H1 (cell line): ENCODE data around the gene BCAS3. TPM values are rescaled to one million over a fixed set of nuclear protein-coding genes. Genes with fewer than 3 reads are reported as not detected.

Source experiments
- CTCF ChIA-PET: fragments of 300-600 bp; sonication (Branson Sonifier 250); formaldehyde crosslinking; loops from one replicate; lab custom pipeline; 2021; ENCODE audit not compliant: partially characterized antibody; lab: Charles Lee
- POLR2A ChIA-PET: fragments of 300-600 bp; sonication (Branson Sonifier 250); formaldehyde crosslinking; loops from one replicate; lab custom pipeline; 2021; ENCODE audit warnings: inconsistent platforms; ENCODE audit not compliant: partially characterized antibody; lab: Charles Lee
- DNase-seq, 2 experiments: peaks; one replicate each; pipeline versions ENCODE4 v3.0.0 to v3.0.0-alpha.2; 2010 to 2022; ENCODE audit warnings: low spot score in 2 of 2, low read depth in 1 of 2, mixed read lengths in 1 of 2
- FAIRE-seq: peaks from 2 replicates; lab custom pipeline; 2011; peaks lifted over from hg19 to GRCh38; lab: Jason Lieb, UNC
- H2AFZ ChIP-seq: 2 replicates; pipeline ENCODE4 v1.8.1; 2012; ENCODE audit warnings: low read length, inconsistent platforms
- H2AK5ac ChIP-seq: 2 replicates; pipeline ENCODE4 v1.6.1; 2013; ENCODE audit warnings: low read depth, low read length
- H2BK120ac ChIP-seq: replicated peaks from 2 replicates; pipeline ENCODE3; 2013; ENCODE audit warnings: low read depth, low read length, inconsistent platforms
- H2BK12ac ChIP-seq: 2 replicates; pipeline ENCODE4 v1.6.1; 2013; ENCODE audit warnings: low read depth, low read length
- H2BK15ac ChIP-seq: 2 replicates; pipeline ENCODE4 v1.6.1; 2013; ENCODE audit warnings: low read length
- H2BK20ac ChIP-seq: 2 replicates; pipeline ENCODE4 v1.6.1; 2013; ENCODE audit warnings: low read length
- H2BK5ac ChIP-seq: 2 replicates; pipeline ENCODE4 v1.6.1; 2013; ENCODE audit warnings: low read depth, low read length
- H3K14ac ChIP-seq: 2 replicates; pipeline ENCODE4 v1.6.1; 2013; ENCODE audit warnings: inconsistent platforms; ENCODE audit not compliant: insufficient read length
- H3K18ac ChIP-seq: 2 replicates; pipeline ENCODE4 v1.6.1; 2013; ENCODE audit warnings: low read length; ENCODE audit errors: extremely low read depth
- H3K23ac ChIP-seq: 2 replicates; pipeline ENCODE4 v1.6.1; 2013; ENCODE audit warnings: inconsistent platforms; ENCODE audit not compliant: insufficient read length
- H3K23me2 ChIP-seq: 2 replicates; pipeline ENCODE4 v1.6.1; 2013; ENCODE audit warnings: low read depth, low read length
- H3K27ac ChIP-seq: 2 replicates; pipeline ENCODE4 v1.6.1; 2011; ENCODE audit warnings: low read depth, low read length, inconsistent platforms
- H3K27me3 ChIP-seq, 4 experiments: replicated peaks in 1 of 4; 1 replicate in 1 of 4; 2 replicates in 3 of 4; pipeline versions ENCODE4 v1.6.1 to v1.8.1; 2011 to 2013; ENCODE audit warnings: low read length in 3 of 4, mild to moderate bottlenecking in 3 of 4, inconsistent platforms in 2 of 4, mixed read lengths in 2 of 4, moderate library complexity in 1 of 4; ENCODE audit not compliant: control insufficient read depth in 3 of 4, insufficient read depth in 3 of 4; ENCODE audit errors: extremely low read depth in 1 of 4
- H3K36me3 ChIP-seq, 4 experiments: 2 replicates each; pipeline versions ENCODE4 v1.6.1 to v1.8.1; 2011 to 2013; ENCODE audit warnings: mild to moderate bottlenecking in 4 of 4, low read length in 3 of 4, moderate library complexity in 2 of 4, control low read depth in 1 of 4, inconsistent platforms in 1 of 4; ENCODE audit not compliant: insufficient read depth in 4 of 4, control insufficient read depth in 2 of 4
- H3K4ac ChIP-seq: replicated peaks from 2 replicates; pipeline ENCODE3; 2013; ENCODE audit warnings: low read length, low read depth, mixed read lengths, inconsistent platforms; ENCODE audit not compliant: insufficient read length
- H3K4me1 ChIP-seq, 4 experiments: replicated peaks in 1 of 4; 1 replicate in 1 of 4; 2 replicates in 3 of 4; pipeline versions ENCODE4 v1.6.1 to v1.8.1; 2011 to 2013; ENCODE audit warnings: low read length in 3 of 4, inconsistent platforms in 2 of 4, mixed read lengths in 1 of 4; ENCODE audit not compliant: insufficient read depth in 4 of 4, control insufficient read depth in 3 of 4
- H3K4me2 ChIP-seq, 2 experiments: 2 replicates each; pipeline versions ENCODE4 v1.6.1 to v1.8.1; 2011 to 2013; ENCODE audit warnings: low read depth in 2 of 2, low read length in 2 of 2, control low read depth in 1 of 2, inconsistent platforms in 1 of 2, mild to moderate bottlenecking in 1 of 2; ENCODE audit not compliant: insufficient read depth in 1 of 2
- H3K4me3 ChIP-seq, 4 experiments: fragments of 200-600, 300-600 bp in 1 of 4; sonication (generic), shearing (Covaris generic), sonication (Bioruptor Twin) in 1 of 4; 2 replicates each; pipeline versions ENCODE4 v1.5.1 to v1.8.1; 2011 to 2016; ENCODE audit warnings: low read length in 4 of 4, low read depth in 3 of 4, control low read depth in 2 of 4, inconsistent platforms in 2 of 4, mild to moderate bottlenecking in 2 of 4, mixed read lengths in 1 of 4, moderate library complexity in 1 of 4; ENCODE audit not compliant: insufficient read depth in 2 of 4; ENCODE audit errors: extremely low read depth in 1 of 4
- H3K56ac ChIP-seq: replicated peaks from 2 replicates; pipeline ENCODE3; 2013; ENCODE audit warnings: low read depth, mild to moderate bottlenecking, mixed read lengths, low read length, inconsistent platforms; ENCODE audit not compliant: insufficient read length
- H3K79me1 ChIP-seq: 2 replicates; pipeline ENCODE4 v1.6.1; 2013; ENCODE audit warnings: low read depth, low read length, control low read depth
- H3K79me2 ChIP-seq, 2 experiments: 2 replicates each; pipeline versions ENCODE4 v1.6.1 to v1.8.1; 2012 to 2013; ENCODE audit warnings: low read length in 2 of 2, mild to moderate bottlenecking in 2 of 2, inconsistent platforms in 1 of 2; ENCODE audit not compliant: insufficient read depth in 2 of 2, control insufficient read depth in 1 of 2
- H3K9ac ChIP-seq, 4 experiments: replicated peaks in 1 of 4; 1 replicate in 1 of 4; 2 replicates in 3 of 4; pipeline versions ENCODE4 v1.6.1 to v1.8.1; 2011 to 2013; ENCODE audit warnings: low read depth in 3 of 4, low read length in 3 of 4, control low read depth in 2 of 4, mild to moderate bottlenecking in 2 of 4, moderate library complexity in 2 of 4, inconsistent platforms in 1 of 4; ENCODE audit errors: extremely low read depth in 1 of 4
- H3K9me3 ChIP-seq, 2 experiments: 2 replicates each; pipeline versions ENCODE4 v1.6.1 to v1.8.1; 2012 to 2013; ENCODE audit warnings: mild to moderate bottlenecking in 2 of 2, moderate library complexity in 2 of 2, control low read depth in 1 of 2, inconsistent platforms in 1 of 2, low read depth in 1 of 2, low read length in 1 of 2, mixed read lengths in 1 of 2; ENCODE audit not compliant: insufficient read depth in 2 of 2
- H4K20me1 ChIP-seq, 2 experiments: replicated peaks in 1 of 2; 2 replicates each; pipeline versions ENCODE3 to v1.8.1; 2011 to 2013; ENCODE audit warnings: inconsistent platforms in 2 of 2, low read length in 2 of 2, mild to moderate bottlenecking in 1 of 2; ENCODE audit not compliant: insufficient read depth in 2 of 2, control insufficient read depth in 1 of 2
- H4K5ac ChIP-seq: 2 replicates; pipeline ENCODE4 v1.6.1; 2013; ENCODE audit warnings: low read length, low read depth, mixed read lengths, inconsistent platforms; ENCODE audit not compliant: insufficient read length
- H4K8ac ChIP-seq: 2 replicates; pipeline ENCODE4 v1.8.0; 2013; ENCODE audit warnings: mild to moderate bottlenecking, moderate library complexity, low read length, inconsistent platforms; ENCODE audit not compliant: insufficient read depth; ENCODE audit errors: extremely low read depth
- H4K91ac ChIP-seq: replicated peaks from 2 replicates; pipeline ENCODE3; 2013; ENCODE audit warnings: low read length, mixed read lengths, inconsistent platforms; ENCODE audit not compliant: insufficient read length
- BCL11A ChIP-seq, 2 experiments: IDR thresholded peaks; one replicate each; pipeline ENCODE4 v1.6.1; 2011; ENCODE audit warnings: low read depth in 2 of 2, low read length in 2 of 2, mild to moderate bottlenecking in 2 of 2
- EP300 ChIP-seq, 2 experiments: IDR thresholded peaks; 1 replicate in 1 of 2; 2 replicates in 1 of 2; pipeline ENCODE4 v1.6.1; 2011 to 2012; ENCODE audit warnings: low read depth in 2 of 2, low read length in 2 of 2, mild to moderate bottlenecking in 2 of 2, borderline replicate concordance in 1 of 2, inconsistent platforms in 1 of 2, moderate library complexity in 1 of 2
- GABPA ChIP-seq: IDR thresholded peaks from 2 replicates; pipeline ENCODE4 v1.6.1; 2011; ENCODE audit warnings: mild to moderate bottlenecking, low read length, moderate library complexity, borderline replicate concordance; ENCODE audit not compliant: insufficient read depth
- GTF2F1 ChIP-seq: IDR thresholded peaks from 2 replicates; pipeline ENCODE4 v1.6.1; 2012; ENCODE audit warnings: low read depth, low read length, improper control_type of control experiment, borderline replicate concordance
- HDAC2 ChIP-seq, 2 experiments: fragments of 300-600 bp in 1 of 2; sonication (generic) in 1 of 2; IDR thresholded peaks; 2 replicates each; pipeline ENCODE4 v1.6.1; 2011 to 2012; ENCODE audit warnings: low read depth in 2 of 2, low read length in 2 of 2, mild to moderate bottlenecking in 2 of 2, moderate library complexity in 2 of 2, borderline replicate concordance in 1 of 2, inconsistent platforms in 1 of 2
- NANOG ChIP-seq: IDR thresholded peaks from 2 replicates; pipeline ENCODE4 v1.6.1; 2011; ENCODE audit warnings: low read length, low read depth, mild to moderate bottlenecking, inconsistent platforms; ENCODE audit not compliant: insufficient read depth, poor library complexity, severe bottlenecking
- POLR2AphosphoS5 ChIP-seq: IDR thresholded peaks from 2 replicates; pipeline ENCODE4 v1.6.1; 2011; ENCODE audit warnings: low read depth, low read length
- RBBP5 ChIP-seq: IDR thresholded peaks from 2 replicates; pipeline ENCODE4 v1.7.1; 2012; ENCODE audit warnings: low read depth, mild to moderate bottlenecking, inconsistent platforms, low read length, moderate library complexity, borderline replicate concordance
- SAP30 ChIP-seq: fragments of 300-600 bp; sonication (generic); IDR thresholded peaks from 2 replicates; pipeline ENCODE4 v1.7.1; 2012; ENCODE audit warnings: low read length, moderate library complexity, mild to moderate bottlenecking, inconsistent platforms; ENCODE audit not compliant: insufficient read depth, insufficient replicate concordance
- SIX5 ChIP-seq: IDR thresholded peaks from 2 replicates; pipeline ENCODE4 v1.6.1; 2011; ENCODE audit warnings: mild to moderate bottlenecking, low read depth, low read length
- TAF1 ChIP-seq: IDR thresholded peaks from 2 replicates; pipeline ENCODE4 v1.6.1; 2011; ENCODE audit warnings: mild to moderate bottlenecking, low read depth, low read length
- WGBS, 2 experiments: shearing (Covaris generic) in 1 of 2; methylation state at CpG; one replicate each; pipeline versions ENCODE4 v1.1.6 to v1.1.7; 2013 to 2015; ENCODE audit warnings: low lambda C conversion rate in 2 of 2, mixed read lengths in 2 of 2, inconsistent platforms in 1 of 2, low coverage in 1 of 2, missing lambda C conversion rate in 1 of 2; ENCODE audit not compliant: insufficient replicate concordance in 2 of 2, insufficient coverage in 1 of 2, insufficient read length in 1 of 2; ENCODE audit errors: extremely low coverage in 1 of 2, missing lambda C conversion rate in 1 of 2; 5-methylcytosine and 5-hydroxymethylcytosine counted together
- polyA plus RNA-seq, 7 experiments: library from polyadenylated mRNA; depleted of rRNA in 3 of 7; stranded (reverse) in 5 of 7; unstranded in 2 of 7; fragments of >200 nt in 5 of 7; fragments of 200-250 nt in 2 of 7; gene quantifications; 1 replicate in 5 of 7; 2 replicates in 1 of 7; 4 replicates in 1 of 7; pipeline versions ENCODE4 v1.2.1 to v1.2.3, GENCODE V29; 2011 to 2013; ENCODE audit warnings: missing spikeins in 2 of 7, mixed read lengths in 2 of 7
- total RNA-seq: library from RNA; stranded (reverse); fragmentation: NEBNext Ultra II Directional; extraction: Animal tissue kit (Norgen Biotek cat#: 25700); gene quantifications from 2 replicates; pipeline ENCODE4 v1.2.1, GENCODE V29; 2021

Gene BCAS3
- total and polyA plus RNA-seq, 2 of the 8 experiments (the other 6 are each of a cell fraction or from before 2014, with no cell fraction given): 9.9 to 13.3 TPM

DNA sequence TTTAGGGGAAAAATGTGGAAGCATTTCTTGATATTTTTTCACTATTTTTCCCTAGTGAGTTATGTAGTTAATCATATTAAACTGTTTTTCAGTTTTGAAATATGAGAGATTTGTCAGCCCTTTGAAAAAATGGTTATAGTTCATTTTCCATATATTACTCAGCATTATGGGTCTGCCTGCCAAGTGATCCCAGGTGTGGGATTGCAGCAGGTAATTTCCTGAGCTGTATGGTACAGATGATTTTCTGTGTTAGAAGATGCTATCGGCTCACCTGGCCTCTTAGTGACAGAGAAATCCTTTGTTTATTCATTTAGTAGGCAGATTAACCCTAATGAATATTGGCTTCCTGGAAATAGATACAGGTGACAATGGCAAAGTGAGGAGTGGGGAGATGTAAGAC is 446.9 kb downstream of the BCAS3 start:
- WGBS, 2 experiments: 86% methylated on average over 1 of the region's 1 CpG; no CpG with 5 or more reads in 1 of the 2 experiments
- H3K27me3 ChIP-seq: no peaks in the 10 kb centered on the region
- H3K14ac ChIP-seq: no peak overlapping the region
- H2AFZ ChIP-seq: no peak overlapping the region
- no peak overlapping the region for H3K23ac ChIP-seq
- no peaks in the 10 kb centered on the region for H4K20me1 ChIP-seq
- H3K36me3 ChIP-seq: no peaks in the 10 kb centered on the region
- FAIRE-seq: no peak
- no peak overlapping the region for H3K27ac ChIP-seq
- DNase-seq: no peak
- no peak overlapping the region for H2BK12ac ChIP-seq
- no peaks in the 10 kb centered on the region for H3K9me3 ChIP-seq
- no peak overlapping the region for H2BK120ac ChIP-seq
- no peak overlapping the region for H4K8ac ChIP-seq
- H3K4ac ChIP-seq: no peak overlapping the region
- H3K4me3 ChIP-seq: no peak overlapping the region
- CTCF ChIA-PET: interaction anchor here (1.1 kb wide), 2 partner anchors 10 to 234 kb away, joined by 3 read pairs; no protein-coding TSS in a partner anchor
- no peak overlapping the region for H2AK5ac ChIP-seq
- H2BK15ac ChIP-seq: no peak overlapping the region
- H2BK20ac ChIP-seq: no peak overlapping the region
- no peaks in the 10 kb centered on the region for H3K4me1 ChIP-seq
- H3K4me2 ChIP-seq: no peak overlapping the region
- H3K79me1 ChIP-seq: no peaks in the 10 kb centered on the region
- POLR2A ChIA-PET: interaction anchor here (0.6 kb wide), 1 partner anchor 16 kb away, joined by 3 read pairs; no protein-coding TSS in a partner anchor
- H2BK5ac ChIP-seq: no peak overlapping the region
- H4K5ac ChIP-seq: no peak overlapping the region
- H4K91ac ChIP-seq: no peak overlapping the region
- TF ChIP-seq HDAC2 (IDR thresholded peaks at IDR 0.05; ENCODE audit: borderline replicate concordance in 1 of 2, low read depth in 2 of 2, low read length in 2 of 2) (no peak), NANOG (no peak), POLR2AphosphoS5 (no peak), GABPA (no peak), SIX5 (no peak), GTF2F1 (no peak), SAP30 (no peak), RBBP5 (no peak), EP300 (IDR thresholded peaks at IDR 0.05; ENCODE audit: borderline replicate concordance in 1 of 2, low read depth in 2 of 2, low read length in 2 of 2) (no peak), TAF1 (no peak), BCL11A (IDR thresholded peaks at IDR 0.05; ENCODE audit: low read depth in 2 of 2, low read length in 2 of 2) (no peak)
- H3K9ac ChIP-seq: no peak overlapping the region
- no peaks in the 10 kb centered on the region for H3K79me2 ChIP-seq
- no peaks in the 10 kb centered on the region for H3K23me2 ChIP-seq
- no peak overlapping the region for H3K56ac ChIP-seq
- H3K18ac ChIP-seq: no peak overlapping the region
